GM18873 (cell line): ENCODE results near the gene C16orf96.

ENCODE experiments used
- ATAC-seq: cut with Tn5 transposase; IDR thresholded peaks from one replicate; pipeline ENCODE4 v1.9.1; 2021; ENCODE audit warnings: mild to moderate bottlenecking, moderate library complexity, moderate number of reproducible peaks; ENCODE audit not compliant: unreplicated experiment, low FRiP score

C16orf96 gene

DNA sequence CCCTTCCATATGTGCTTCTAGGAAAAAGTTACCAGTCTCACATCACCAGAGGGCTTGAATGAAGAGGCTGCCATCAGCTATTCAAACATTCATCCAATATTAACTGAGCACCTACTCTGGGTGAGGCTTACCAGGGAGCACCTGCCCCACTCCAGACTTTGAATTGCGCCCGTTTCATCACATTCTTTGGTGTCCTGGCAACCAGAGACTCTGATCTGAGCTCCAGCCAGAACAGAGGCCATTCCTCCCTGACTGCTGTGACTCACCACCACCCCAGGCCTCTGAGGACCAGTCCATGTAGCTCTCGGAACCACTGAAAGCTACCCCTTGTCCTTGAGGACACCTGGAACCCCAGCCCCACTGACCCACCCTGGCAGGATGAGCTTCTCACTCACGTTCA is at the start of gene C16orf96:
C16orf96 (plus strand) TSS at position 229 of the 400 bp plus-strand sequence; CDS start at position 379, 150 bp downstream.
- no peak for ATAC-seq

- no peak for ATAC-seq
These were observed 49.7 kb upstream of the C16orf96 start for GRCh38 chr16:4506450-4506849.

DNA sequence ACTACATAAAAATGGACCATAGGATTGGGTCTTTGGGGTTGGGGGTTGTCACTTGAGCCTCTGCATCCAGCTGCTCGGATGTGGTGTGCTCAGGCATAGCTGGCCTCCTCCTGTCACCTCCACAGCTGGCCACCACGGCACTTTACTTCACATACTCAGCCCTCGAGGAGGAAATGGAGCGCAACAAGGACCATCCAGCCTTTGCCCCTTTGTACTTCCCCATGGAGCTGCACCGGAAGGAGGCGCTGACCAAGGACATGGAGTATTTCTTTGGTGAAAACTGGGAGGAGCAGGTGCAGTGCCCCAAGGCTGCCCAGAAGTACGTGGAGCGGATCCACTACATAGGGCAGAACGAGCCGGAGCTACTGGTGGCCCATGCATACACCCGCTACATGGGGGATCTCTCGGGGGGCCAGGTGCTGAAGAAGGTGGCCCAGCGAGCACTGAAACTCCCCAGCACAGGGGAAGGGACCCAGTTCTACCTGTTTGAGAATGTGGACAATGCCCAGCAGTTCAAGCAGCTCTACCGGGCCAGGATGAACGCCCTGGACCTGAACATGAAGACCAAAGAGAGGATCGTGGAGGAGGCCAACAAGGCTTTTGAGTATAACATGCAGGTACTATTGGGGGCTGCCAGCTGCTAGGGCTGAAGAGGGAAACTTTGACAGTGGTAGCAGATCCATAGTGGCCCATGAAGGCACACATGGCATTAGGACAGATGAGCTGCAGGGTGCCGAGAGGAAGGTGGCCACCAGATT is 48.4 kb upstream of the C16orf96 start:
- ATAC-seq = no peak

DNA sequence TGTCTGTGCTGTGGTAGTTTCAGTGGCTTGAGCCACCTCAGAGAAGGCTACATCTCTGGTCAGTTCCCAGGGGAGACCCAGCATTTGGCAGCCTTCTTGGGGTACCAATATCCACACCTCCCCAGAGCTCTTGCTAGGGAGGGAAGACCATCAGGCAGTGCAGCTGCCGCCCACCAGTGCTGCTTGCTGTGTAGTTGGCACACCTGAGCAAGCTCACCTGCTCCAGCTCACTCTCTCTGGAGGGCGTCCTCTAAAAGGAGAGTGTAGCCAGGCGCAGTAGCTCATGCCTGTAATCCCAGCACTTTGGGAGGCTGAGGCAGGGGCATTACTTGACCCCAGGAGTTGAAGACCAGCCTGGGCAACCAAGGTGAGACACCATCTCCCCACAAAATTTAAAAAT is 47.3 kb upstream of the C16orf96 start:
- ATAC-seq = no peak

DNA sequence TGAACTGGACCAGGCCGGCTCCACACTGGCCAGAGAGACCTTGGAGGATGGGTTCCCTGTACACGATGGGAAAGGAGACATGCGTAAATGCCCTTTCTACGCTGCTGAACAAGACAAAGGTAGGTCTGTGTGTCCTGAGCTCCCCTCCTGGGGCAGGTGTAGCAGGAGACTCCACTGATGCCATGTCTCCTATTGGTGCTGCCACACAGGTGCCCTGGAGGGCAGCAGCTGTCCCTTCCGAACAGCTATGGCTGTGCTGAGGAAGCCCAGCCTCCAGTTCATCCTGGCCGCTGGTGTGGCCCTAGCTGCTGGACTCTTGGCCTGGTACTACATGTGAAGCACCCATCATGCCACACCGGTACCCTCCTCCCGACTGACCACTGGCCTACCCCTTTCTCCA is 46.7 kb upstream of the C16orf96 start:
- no peak for ATAC-seq

DNA sequence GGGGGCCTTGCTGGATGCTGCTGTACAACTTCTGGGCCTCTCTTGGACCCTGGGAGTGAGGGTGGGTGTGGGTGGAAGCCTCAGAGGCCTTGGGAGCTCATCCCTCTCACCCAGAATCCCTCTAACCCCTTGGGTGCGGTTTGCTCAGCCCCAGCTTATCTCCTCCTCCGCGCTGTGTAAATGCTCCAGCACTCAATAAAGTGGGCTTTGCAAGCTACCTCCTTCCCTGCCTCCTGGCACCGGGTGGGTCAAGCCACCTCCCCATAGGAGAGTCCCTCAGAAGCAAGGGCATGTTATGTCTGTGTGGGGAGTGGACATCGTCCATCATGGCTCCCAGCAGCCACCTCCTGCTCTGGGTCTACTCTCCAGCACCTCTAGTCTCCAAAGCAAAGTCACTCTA is 46.0 kb upstream of the C16orf96 start:
- no peak for ATAC-seq

DNA sequence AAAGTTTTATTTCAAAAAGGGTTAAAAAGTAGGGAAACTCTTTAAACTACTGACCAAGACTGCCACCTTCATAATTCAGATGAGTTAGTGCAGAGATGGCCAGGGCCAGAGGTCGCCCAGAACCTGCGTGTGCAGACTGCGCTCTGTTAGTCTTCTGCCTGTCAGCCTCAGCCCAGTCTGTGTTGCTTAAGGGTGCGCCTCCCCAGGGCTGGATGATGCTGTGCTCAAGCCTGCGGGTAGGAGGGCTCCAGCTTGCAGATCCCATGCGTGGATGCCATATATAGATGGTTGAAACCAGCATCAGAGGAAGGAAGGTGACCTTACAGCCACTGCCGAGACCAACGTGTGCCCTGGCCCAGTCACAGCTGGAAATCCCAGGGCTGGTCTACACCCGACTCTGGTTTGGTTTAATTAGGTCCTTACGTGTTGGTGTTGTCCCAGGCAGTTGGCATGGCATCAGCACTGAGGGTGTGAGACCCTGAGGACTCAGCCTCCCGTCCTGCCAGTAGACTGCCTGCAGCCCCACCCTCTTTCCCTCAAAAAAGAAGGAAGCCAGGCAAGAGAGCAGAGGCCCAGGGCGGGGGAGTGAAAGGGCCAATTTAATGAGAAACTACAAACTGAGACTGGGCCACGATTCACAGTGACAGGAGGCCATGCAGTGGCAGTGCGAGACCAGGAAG is 45.3 kb upstream of the C16orf96 start:
- ATAC-seq = no peak

DNA sequence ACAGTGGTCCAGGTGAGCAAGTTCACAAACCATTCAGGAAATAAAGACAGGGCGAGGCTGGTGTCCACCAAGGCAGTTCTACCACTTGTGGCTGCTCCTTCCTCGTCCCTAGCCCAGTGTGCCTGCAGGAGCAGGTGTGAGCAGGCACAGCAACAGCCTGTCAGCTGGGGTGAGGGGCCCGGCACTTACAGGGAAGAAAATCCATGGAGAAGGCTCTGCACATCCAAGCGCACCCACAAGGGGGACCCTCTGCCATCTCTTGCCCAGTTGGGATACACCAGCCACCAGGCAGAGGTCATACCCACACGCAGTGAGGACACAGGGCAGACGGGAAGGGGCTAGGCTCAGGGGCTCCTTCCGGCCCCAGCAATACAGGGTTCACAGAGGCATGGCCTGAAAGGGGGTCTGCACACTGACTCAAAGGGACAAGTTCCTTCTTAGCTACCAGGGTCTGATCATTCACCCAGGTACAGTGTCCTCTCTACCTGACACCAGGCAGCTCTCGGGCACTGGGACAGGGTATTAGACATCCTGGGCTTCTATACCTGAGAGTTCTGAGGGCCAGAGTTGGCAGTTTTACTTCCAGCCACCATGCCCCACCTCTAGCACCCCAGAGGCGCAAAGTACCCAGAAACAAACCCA is 44.6 kb upstream of the C16orf96 start:
- no peak for ATAC-seq

DNA sequence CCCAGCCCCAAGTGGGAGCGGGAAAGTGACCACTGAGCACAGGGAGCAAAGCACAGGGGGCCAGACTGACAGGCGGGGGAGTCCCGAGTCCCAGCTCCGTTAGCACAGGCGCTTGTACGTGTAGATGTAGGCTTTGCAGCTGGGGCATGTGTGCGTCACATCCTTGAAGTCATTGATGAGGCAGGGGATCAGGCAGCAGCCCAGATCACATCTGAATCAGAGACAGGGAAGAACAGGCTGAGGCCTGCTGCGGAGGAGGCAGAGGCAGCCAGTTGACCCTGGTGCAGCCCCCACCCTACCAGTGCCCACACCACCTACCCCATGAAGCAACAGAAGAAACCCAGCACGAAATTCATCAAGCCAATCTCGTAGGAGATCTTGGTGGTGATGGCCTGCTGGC is 43.7 kb upstream of the C16orf96 start:
- ATAC-seq = no peak

- ATAC-seq = no peak
These were observed 42.9 kb upstream of the C16orf96 start for GRCh38 chr16:4513086-4513860.

GRCh38 chr16:4513881-4514280 is 42.3 kb upstream of the C16orf96 start:
- ATAC-seq = no peak

GRCh38 chr16:4514606-4515005 is 41.5 kb upstream of the C16orf96 start:
- ATAC-seq = no peak

GRCh38 chr16:4515611-4516233 is 40.4 kb upstream of the C16orf96 start:
- ATAC-seq = no peak

GRCh38 chr16:4517812-4518680 is 38.1 kb upstream of the C16orf96 start:
- ATAC-seq = no peak

DNA sequence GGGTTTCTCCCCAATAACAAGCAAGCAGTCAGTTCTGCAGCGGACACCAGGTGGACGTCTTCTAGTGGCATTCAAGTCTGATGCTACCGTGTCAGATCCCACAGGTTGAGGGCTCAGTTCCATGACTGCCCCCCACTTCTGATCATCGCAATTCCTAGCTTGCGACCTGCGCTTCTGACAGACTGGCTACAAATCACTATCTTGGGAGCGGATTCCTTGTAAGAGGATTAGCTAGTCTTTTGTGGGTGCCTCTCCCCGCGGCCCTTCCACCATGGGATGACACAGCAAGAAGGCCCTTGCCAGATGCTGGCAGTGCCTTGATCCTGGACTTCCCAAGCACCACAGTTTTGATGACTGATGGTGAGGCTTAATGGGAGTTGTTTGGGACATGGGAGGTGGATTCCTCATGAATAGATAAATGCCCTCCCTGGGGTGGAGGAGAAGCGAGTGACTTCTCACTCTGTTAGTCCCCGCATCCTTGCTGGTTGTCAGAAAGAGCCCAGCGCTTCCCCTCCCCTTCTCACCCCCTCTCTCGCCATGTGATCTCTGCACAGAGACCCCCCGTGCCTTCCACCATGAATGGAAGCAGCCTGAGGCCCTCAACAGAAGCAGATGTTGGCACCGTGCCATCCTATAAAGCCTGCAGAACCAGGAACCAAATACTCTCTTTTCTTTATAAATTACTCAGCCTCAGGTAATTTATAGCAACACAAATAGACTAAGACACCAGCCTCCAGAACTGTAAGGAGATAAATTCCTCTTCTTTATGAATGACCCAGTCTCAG is 36.7 kb upstream of the C16orf96 start:
- ATAC-seq = no peak

- no peak for ATAC-seq
These were observed 35.2 kb upstream of the C16orf96 start for GRCh38 chr16:4520913-4521312.

DNA sequence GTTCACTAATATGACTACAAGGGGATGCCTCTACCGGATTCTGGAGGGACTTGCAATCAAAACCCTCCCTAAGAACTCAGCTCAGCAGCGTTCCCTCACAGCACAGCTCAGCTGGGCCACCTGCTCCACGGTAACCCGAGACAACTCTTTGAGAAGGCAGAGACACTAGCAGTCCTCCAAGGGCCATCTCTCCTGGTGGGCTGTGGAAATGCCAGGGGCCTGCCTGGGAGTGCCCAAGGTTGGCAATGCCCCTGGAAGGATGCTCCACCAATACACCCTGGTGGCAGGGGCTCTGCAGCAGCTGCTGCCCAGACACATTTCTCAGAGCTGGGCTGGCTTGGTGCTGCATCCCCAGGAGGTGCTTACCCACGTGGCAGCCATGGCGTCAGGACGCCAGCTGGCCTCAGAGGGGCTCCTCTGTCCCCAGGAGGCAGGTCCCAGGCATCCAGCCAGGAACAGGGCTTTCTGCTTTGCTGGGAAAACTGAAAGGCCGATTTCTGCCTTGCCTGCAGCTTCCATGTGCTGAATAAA is 34.0 kb upstream of the C16orf96 start:
- ATAC-seq = no peak

- no peak for ATAC-seq
These were observed 32.5 kb upstream of the C16orf96 start for GRCh38 chr16:4523686-4524085.
